Stimulated activated CD8-positive, alpha-beta memory T cell treated with anti-CD3 and anti-CD28 coated beads, Interleukin-7, amount 100 ng/mL, for 24 hours (primary cell): ENCODE data around the gene MLXIP.
A peak's percentile ranks its signal among the peaks of the same experiment; 100 is the strongest.
"Not testable (repeated sequence)": the region's sequence is repeated elsewhere in the genome, so short reads cannot be mapped to it uniquely, and the experiment has no call there.

Source experiments
- DNase-seq: peaks from one replicate; pipeline ENCODE4 v3.0.0-alpha.2; 2020; ENCODE audit warnings: low read depth

Gene MLXIP

DNA sequence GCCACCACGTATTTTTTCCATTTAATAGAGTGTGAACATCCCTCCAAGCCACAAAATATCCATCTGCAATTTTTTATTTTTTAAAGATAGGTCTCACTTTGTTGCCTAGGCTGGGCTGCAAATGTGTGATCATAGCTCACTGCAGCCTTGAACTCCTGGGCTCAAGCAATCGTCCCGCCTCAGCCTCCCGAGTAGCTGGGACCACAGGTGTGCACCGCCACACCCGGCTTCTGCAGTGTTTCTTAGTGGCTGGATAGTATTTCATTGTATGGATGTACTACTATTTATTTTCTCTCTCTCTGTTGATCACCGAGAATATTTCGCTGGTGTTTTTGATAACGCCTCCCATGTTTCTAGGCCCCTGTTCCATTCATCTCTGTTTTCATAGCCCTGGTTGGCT is 17.5 kb downstream of the MLXIP start:
- no peak for DNase-seq

DNA sequence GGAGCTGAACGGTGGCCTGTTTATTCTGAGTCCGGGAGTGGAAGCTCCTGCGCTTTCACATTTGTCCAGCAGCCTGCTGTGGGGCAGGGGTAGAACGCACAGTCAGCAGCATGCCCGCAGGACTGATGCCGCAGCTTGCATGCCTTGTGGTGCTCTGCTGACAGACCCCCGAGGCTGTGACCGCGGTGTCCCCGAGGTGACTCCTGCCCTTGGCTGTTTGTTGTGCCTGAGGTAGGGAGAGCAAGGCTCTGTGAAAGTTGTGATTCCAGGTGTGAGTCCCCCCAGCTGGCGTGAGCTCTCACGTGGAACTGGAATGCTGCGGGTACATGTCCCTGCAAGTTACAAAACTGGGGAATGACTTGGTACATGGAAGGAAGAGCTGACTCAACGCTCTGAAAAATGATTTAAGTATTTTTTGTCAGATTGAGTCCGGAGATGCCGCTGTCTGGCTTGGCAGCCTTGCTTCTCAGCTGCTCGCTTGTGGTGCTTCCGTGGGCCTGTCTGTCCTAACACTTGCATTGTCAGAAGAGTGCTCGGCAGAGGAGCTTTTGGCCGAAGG is 18.1 kb downstream of the MLXIP start:
- DNase-seq: no peak

GRCh38 chr12:122097584-122097926 is 19.0 kb downstream of the MLXIP start:
- DNase-seq: no peak

DNA sequence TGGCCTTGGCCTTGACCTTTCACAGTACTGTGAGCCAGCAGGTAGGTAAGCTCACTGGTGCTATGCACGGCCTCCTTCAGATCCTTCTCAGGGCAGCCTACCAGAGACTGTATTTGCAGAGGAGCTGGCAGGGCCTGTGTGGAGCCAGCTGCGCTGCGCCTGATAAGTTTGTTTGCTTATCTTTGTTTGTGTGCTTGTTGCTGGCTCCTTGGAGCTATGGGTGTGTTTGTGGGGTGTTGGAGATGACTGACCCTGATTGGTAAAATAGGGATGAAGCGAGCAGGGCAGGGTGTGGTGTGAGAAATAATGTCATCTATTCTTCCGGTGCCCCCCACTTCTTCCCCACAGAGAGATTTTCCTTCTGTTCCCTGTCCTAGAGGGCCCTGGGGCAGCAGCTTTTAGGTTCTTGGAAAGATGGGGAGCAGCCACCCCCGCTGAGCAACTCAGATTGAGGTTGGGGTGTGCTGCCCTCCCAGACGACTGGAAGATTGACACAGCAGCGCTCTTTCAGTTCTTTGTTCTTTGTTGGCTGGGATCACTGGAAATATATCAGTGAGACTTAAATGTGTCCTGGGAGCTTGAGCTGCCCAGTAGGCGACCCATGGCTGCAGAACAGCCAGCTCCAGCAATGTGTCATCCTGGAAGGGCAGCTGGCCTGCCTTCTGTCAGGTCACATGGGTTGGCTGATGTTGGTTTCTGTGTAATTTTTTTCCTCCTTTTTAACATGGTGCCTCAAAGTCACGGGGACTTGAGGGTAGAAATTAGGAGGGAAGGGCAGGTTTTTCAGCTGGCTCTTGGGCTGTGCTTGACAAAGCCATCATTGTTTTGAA is 19.6 kb downstream of the MLXIP start:
- no peak for DNase-seq

- DNase-seq: no peak
Observed at GRCh38 chr12:122099280-122099749, 20.8 kb downstream of the MLXIP start.

DNA sequence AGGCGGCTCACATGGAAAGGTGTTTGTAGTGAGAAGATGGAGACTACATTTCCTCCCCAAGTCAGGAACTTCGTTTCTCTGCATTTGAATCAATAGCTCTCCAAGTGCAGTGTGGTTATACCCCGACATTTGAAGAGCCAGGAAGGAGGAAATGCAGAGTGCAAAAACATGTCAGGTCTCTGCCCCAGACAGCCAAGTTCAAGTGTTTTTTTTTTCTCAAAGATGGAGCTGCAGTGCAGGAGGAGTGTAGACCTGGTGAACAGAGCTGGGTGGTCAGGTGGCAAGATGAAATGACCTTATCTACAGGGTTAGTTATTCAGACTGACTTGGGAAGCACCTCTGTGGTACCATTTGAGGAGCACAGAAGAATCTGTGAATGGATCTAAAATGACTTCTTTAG is 21.3 kb downstream of the MLXIP start:
- no peak for DNase-seq

DNA sequence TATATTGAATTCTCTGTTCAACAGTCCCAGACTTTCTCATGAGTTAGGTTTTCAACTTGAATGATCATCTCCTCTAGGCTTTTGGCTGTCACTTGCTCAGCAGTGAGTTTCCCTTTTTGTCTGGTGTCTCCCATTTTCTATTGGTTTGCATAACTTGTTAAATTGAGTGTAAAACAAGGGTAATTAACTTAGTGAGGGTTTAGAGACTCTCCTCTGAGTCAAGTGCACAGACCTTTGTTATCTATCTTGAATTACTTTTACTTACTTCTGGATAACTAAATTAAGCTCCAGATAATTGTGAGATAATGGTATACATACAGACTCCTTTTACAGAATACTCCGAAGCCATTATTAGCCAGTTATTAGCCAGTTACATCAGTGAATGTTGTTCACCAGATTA is 22.0 kb downstream of the MLXIP start:
- no peak for DNase-seq

GRCh38 chr12:122102331-122102730 is 23.8 kb downstream of the MLXIP start:
- DNase-seq: no peak

DNA sequence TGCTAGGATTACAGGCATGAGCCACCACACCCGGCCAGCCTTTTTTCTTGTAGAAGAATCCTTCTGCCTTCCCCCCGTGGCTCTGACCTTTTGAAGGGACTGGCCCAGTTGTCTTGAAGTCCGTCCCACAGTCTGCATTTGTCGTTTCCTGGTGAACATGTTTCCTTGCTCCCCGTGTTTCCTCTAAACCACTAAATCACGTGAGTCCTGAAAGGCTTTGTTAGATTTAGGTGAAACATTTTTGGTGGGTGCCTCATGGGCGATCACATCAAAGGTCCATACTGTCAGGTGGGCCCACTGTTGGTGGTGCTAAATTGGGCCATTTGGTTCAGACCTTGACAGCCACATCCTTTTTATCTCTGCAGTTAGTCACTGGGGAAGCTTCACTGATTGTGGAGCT is 26.3 kb downstream of the MLXIP start:
- no peak for DNase-seq

DNA sequence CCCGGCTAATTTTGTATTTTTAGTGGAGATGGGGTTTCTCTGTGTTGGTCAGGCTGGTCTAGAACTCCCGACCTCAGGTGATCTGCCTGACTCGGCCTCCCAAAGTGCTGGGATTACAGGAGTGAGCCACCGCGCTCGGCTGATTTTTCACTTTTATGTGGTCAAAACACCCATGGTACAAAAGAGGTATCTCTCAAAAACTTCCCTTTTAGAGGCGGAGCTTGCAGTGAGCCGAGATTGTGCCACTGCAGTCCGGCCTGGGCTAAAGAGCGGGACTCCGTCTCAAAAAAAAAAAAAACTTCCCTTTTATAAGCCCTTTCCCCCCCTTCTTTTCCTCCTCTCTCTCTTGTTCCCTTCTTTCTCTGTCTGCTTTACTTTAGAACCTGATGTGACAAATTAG is 26.9 kb downstream of the MLXIP start:
- DNase-seq: not testable (repeated sequence)

DNA sequence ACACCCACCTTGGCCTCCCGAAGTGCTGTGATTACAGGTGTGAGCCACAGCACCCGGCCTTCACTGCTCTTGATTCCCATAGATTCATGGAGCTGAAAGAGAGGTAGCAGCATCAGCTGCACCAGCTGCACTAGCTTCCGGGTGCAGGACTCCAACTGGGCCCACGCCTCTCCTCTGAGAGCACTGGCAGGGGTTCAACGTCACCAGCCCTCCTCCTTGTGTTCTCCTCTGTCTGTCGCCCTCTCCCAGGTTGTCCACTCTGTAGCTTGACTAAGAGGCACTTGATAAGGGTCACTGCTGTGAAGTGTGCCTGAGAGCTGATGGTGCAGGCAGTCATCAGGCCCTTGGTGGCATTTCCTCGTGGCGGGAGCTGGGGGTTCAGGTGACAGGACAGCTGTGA is 28.3 kb downstream of the MLXIP start:
- DNase-seq: no peak

- DNase-seq: no peak
Observed at GRCh38 chr12:122107261-122107660, 28.7 kb downstream of the MLXIP start.

- no peak for DNase-seq
Observed at GRCh38 chr12:122111089-122111641, 32.6 kb downstream of the MLXIP start.

- DNase-seq: no peak
Observed at GRCh38 chr12:122116707-122117535, 38.4 kb downstream of the MLXIP start.

- DNase-seq: no peak
Observed at GRCh38 chr12:122117979-122118378, 39.4 kb downstream of the MLXIP start.

DNA sequence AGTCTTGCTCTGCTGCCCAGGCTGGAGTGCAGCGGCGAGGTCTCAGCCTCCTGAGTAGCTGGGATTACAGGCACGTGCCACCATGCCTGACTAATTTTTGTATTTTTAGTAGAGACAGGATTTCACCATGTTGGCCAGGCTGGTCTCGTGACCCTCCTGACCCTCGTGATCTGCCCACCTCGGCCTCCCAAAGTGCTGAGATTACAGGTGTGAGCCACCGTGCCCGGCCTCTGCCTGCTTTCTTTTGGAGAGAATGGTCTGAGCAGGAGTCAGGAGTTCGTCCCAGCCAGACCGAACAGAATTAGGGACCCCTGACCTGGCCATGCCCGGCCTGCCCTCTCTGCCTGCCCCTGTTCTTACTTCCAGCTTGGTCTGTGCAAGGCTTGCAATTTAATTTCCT is 42.8 kb downstream of the MLXIP start:
- not testable (repeated sequence) for DNase-seq

GRCh38 chr12:122121745-122122144 is 43.2 kb downstream of the MLXIP start:
- DNase-seq: no peak

DNA sequence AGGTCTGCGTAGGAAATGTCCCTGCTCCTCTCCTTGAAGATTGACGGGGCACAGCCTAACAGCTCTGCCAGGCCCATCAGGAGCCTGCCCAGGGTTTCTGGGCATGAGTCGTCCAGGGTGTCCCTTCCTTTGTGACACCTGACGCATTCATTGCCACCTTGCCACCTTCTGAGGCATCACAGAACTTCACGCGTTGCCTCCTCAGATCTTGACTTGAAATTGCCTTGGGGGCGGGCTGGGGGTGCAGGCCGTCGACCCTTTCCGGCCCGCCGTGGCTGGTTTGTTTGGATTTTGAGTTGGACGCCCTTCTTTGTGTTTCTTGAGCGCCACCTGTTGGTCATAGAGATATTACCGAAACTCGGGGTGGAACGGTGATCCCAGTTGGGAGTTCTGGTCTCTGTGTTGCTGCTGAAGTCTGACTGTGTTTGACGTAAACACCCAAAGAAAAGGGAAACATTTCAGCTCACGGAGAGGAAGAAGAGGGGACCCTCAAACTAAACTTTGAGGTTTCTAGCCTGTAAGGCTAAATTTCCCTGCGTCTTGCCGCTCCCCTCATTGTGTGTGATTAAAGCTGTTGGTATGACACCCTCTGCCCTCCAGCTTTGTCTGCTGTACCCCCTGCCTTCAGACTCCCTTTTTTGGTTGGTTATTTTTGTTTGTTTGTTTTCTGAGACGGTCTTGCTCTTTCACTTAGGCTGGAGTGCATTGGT is 44.6 kb downstream of the MLXIP start:
- DNase-seq: peak; percentile 34

GRCh38 chr12:122123761-122124145 is 45.2 kb downstream of the MLXIP start:
- no peak for DNase-seq

DNA sequence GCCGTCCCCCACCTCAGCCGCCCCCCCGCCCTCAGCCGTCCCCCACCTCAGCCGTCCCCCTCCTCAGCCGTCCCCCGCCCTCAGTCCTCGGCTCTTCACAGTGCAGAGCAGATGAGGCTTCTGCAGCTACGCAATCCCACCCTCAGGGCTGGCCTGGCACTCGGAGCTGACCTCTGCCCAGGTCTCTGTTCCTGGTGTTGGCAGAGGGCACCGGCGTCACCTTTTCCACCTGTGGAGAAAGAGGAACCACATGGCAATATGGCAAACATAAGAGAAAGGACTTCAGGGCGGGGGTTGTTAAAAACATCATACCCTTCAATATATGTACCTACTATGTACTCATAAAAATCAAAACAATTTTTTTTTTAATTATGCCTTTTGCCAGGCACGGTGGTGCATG is 45.8 kb downstream of the MLXIP start:
- no peak for DNase-seq

GRCh38 chr12:122125452-122126341 is 47.1 kb downstream of the MLXIP start:
- no peak for DNase-seq
